HG03342 (cell line): Measurements from ENCODE around the gene ANO6.
"Not testable (repeated sequence)": the region's sequence is repeated elsewhere in the genome, so short reads cannot be mapped to it uniquely, and the experiment has no call there.

Experiments used
- ATAC-seq: cut with Tn5 transposase; IDR thresholded peaks from one replicate; pipeline ENCODE4 v1.9.1; 2021; ENCODE audit warnings: mild to moderate bottlenecking, moderate library complexity; ENCODE audit not compliant: unreplicated experiment

Gene ANO6

DNA sequence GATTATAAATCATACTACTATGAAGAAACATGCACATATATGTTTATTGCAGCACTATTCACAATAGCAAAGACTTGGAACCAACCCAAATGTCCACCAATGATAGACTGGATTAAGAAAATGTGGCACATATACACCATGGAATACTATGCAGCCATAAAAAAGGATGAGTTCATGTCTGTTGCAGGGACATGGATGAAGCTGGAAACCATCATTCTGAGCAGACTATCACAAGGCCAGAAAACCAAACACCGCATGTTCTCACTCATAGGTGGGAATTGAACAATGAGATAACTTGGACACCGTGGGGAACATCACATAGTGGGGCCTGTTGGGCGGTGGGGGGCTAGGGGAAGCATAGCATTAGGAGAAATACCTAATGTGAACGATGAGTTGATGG, 181.6 kb downstream of the ANO6 start:
- not testable (repeated sequence) for ATAC-seq

- no peak for ATAC-seq
Measured at GRCh38 chr12:45398552-45398951, 182.7 kb downstream of the ANO6 start.

DNA sequence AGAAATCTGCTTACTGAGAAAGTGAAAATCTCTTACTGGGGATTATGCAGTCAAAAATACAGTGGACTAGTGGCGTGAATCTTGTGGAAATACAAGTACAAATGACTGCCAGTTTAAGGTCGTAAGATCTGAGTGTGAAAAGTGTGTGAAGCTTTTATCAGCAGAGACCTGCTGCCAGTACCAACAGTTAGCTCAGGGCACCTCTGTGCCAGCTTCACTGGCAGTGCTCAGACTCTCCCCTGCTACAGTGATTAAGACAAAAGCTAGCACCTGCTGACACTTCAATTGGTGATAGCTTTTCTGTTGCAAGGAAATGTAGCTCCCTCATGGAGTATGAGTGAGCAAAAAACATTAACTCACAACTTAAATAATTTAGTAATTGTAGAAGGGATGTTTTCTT, 185.1 kb downstream of the ANO6 start:
- ATAC-seq: no peak

GRCh38 chr12:45402288-45402687, 186.4 kb downstream of the ANO6 start:
- ATAC-seq: no peak

DNA sequence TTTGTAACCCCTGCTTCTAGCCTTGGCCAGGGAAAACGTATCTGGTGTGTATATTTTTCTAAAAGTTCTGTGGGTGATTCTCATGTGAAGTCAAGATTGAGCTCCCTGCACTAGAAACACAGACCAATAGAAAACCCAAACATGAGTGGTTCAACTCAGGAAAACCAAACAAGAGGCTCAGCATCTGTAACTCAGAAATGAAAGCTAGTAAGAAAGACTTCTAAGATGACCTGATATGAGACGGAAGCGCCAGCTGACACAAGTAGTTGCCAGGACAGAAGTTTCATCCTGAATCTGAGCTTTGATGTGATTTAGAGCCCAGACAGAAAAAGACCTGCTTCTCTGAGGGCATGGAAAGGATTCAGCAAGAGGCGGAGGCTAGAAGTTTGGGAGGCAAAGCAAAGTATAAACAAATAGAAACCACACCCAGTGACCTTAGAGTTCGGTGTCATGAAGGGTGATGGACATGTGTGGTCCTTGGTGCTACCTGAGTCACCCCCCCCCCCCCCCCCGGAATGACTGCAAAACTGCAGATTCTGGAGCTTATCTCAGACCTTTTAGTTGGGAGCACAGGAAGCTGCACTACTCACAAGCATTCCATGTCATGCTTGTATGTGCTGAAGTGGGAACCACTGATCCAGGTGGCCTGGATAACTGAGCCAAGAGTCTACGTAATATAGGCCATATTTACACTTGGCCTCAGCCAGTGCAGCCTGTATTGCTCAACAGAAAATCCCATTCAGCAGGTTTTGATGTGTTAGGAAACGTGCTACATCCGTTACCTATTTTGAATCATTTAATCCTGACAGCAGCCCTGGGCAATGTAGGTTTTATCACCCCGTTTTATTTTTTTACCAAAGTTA, 191.3 kb downstream of the ANO6 start:
- no peak for ATAC-seq

DNA sequence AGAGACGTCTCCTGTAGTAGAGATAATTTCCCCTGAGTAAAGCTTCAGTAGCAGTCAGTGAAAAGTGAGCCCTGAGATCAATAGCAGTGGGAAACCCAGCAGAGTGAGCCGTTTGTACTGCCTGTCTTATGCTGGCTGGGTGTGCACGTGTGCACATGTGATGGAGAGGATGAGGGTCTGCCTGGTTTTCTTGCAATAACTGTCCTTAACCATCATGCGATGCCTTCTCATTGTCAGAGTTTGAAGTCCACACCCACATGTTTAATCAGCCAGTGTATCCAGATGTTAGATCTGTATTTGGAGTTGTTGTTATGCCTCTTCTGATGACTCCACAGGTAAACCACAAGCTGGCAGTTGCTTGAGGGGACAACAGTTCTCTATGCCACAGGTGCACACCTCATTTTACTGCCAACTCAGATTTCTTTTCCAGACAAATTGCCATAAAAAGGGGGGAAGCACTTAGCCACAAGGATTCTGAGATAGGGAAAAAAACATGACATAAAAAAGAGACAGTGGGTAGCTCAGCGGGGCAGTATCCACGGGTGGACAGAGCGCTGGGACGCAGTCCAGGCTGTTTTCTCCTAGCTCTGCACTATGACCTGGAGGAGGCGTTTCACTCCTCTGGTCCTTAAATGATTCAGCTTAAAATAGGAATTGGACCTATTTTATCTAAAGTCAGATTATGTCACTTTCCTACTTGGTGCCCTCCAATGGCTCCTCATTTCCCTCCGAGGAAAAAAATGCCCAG, 192.3 kb downstream of the ANO6 start:
- ATAC-seq: no peak

DNA sequence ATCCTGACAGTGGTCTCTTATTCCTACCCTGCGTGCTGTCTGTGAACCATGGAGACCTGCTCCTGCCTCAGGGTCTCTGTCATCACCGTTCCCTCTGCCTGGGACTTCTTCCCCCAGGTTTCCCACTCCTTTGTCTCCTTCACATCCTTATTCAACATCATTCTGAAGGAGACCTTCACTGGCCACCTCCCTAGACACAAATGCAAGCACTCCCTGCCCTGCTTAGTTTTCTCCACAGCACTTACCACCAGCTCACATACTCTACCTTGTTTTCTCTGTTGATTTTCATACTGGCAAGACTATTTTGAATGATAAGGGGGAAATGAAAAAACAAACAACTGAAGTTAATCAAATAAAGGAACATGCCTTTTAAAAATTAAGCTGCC, 192.8 kb downstream of the ANO6 start:
- no peak for ATAC-seq

- ATAC-seq: no peak
Measured at GRCh38 chr12:45409966-45410365, 194.1 kb downstream of the ANO6 start.

GRCh38 chr12:45411626-45412025, 195.7 kb downstream of the ANO6 start:
- no peak for ATAC-seq

DNA sequence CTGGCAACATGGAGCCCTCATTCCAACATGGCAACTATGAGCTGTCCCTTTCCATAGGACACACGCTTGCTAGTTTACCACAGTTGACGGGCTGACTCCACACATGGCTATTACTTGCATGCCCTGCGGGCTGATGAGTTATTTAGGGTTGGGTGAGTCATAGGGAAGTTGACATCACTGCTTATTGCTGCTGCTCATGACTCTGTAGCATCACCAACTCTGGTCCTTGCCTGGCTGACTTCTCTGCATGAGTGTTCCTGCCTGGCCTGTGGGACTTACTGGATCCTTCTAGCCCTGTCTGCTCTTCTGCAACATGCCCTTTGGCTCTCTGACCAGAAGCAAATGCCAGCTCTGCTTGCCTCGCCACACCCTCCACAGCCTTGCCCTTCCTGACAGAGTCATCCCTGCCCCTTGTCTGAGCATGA, 199.5 kb downstream of the ANO6 start:
- peak; percentile 96 for ATAC-seq

- ATAC-seq: no peak
Measured at GRCh38 chr12:45416126-45416525, 200.2 kb downstream of the ANO6 start.

- ATAC-seq: no peak
Measured at GRCh38 chr12:45418520-45418919, 202.6 kb downstream of the ANO6 start.

- ATAC-seq: no peak
Measured at GRCh38 chr12:45419317-45419814, 203.5 kb downstream of the ANO6 start.

DNA sequence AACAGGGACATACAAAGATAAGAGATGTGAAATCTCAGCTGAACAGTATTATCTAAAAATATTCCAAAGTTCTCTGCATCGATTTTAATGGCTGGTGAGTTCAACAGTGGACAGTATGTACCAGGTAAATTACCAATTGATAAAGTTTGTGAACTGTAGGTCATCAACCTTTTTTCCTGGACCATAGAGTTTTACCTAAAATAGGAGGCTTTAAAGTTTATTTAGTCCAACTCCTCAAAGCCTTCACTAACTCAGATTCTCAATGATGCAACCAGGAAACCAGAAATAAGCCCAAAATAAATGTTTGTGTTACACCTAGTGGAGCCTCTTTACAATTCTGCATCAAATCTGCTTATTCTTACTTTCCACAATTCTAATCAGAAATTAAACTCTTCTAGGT, 205.8 kb downstream of the ANO6 start:
- no peak for ATAC-seq

GRCh38 chr12:45423931-45424330, 208.0 kb downstream of the ANO6 start:
- ATAC-seq: no peak

- ATAC-seq: no peak
Measured at GRCh38 chr12:45425426-45425825, 209.5 kb downstream of the ANO6 start.

DNA sequence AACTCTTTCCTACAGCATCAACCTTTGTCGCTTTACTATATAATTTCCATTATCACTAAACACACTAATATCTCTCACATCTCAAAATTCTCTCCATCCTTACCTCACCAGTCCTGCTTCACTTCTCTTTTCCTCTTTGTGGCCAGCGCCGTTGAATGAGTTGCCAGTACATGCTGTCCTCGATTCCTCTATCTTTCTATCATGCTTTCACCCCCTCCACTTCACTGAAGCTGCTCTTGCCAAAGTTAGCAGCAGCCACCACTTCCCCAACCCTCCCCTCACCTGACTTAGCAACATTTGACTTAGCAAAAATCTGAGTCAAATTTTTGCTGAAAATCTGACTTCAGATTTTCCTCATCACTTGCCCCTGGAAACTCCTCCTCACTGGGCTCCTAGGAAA, 210.4 kb downstream of the ANO6 start:
- ATAC-seq: no peak

DNA sequence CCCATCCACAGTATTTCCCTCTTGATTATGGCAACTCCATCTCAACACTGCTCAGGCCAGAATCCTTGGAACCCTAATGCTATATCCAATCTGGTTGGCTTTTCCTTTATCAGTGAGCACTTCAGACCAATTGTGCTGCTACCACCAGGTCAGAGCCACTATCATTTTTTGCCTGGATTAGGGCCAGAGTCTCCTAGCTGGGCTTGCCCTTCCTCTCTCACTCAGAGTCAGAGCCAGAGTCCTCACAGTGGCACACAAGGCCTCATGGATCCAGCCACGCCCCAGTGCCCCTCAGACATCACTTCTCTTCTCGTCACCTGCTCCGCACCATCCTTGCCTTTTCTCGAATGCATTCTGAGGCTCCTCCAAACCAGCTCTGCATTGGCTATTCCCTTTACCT, 211.1 kb downstream of the ANO6 start:
- ATAC-seq: no peak

- no peak for ATAC-seq
Measured at GRCh38 chr12:45429831-45430230, 213.9 kb downstream of the ANO6 start.

DNA sequence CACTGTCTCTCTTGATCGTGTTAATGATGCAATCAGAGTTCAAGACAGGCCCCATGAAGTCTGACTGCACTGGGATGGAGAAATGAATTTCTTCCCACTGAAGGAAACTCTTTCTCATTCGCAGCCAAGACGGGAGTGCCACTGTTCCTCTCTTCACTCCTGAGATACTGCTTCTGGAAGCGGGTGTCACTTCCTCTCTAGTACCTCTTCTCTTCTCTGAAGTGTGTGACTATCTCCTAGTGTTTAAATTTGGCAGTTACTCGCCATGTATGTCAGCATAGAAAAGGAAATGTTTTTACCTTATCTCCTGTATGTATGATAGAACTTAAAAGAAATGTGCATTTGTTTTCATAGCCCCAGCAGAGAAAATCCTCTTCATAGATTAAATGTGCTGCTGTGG, 215.2 kb downstream of the ANO6 start:
- ATAC-seq: no peak

DNA sequence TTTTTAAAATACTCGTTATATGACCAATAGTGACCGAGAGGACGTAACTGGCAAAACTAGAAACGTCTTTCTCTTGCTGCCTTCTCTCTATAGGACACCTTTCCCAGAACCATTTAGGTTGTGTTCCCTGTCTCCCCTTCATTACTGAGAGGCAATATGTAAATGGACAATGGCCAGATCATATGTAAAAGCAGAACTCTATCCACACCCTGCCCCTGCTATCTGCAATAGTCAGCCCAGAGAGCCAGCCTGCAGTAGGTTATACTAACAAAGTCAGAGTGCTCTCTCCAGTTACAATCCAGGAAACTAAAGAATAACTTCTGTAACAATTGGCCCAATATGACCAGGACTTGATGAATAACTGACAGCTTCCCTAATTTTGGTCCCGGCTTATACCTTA, 216.8 kb downstream of the ANO6 start:
- ATAC-seq: no peak

DNA sequence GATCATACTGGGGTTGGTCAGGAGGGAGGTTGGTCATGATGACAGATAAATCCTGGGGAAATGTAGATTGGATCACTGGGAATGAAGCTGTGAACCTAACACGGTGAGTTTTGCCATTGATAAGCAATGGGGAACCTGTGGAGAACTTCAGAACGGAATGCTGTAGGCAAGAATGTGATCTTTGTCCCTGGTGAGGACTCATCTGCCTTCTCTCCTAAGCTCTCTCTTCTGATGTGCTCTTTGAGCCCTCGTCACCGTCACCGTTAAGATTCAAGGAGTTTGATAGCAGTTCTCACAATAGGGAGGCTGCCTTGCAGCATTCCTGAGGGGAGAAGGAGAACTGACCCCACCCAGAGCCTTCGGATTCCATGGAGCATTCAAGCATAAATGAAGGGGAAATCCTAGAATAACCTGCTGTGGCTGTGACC, 217.6 kb downstream of the ANO6 start:
- ATAC-seq: no peak
